Esophagus muscularis mucosa (tissue), 4 donors: ENCODE measurements around the gene GON4L. TPM values are rescaled to one million over a fixed set of nuclear protein-coding genes. Genes with fewer than 3 reads are reported as not detected.

ENCODE experiments used
- DNase-seq: peaks from one replicate; pipeline ENCODE4 v3.0.0-alpha.2; 2017; ENCODE audit errors: extremely low spot score
- H3K27ac ChIP-seq, 4 donors: fragments of 200-600 bp; sonication (generic); replicated peaks in 1 of 4; 1 replicate in 3 of 4; 2 replicates in 1 of 4; pipeline ENCODE4 v1.5.1; 2016 to 2019; ENCODE audit warnings: mild to moderate bottlenecking in 1 of 4
- H3K27me3 ChIP-seq, 4 donors: fragments of 200-600 bp; sonication (generic); one replicate each; pipeline versions ENCODE4 v1.5.1 to v1.6.0; 2016 to 2019
- H3K36me3 ChIP-seq, 4 donors: fragments of 200-600 bp; sonication (generic); one replicate each; pipeline ENCODE4 v1.5.1; 2016 to 2019
- H3K4me1 ChIP-seq, 4 donors: fragments of 200-600 bp; sonication (generic); one replicate each; pipeline ENCODE4 v1.5.1; 2016 to 2019
- H3K4me3 ChIP-seq, 4 donors: fragments of 200-600 bp; sonication (generic); 1 replicate in 2 of 4; 2 replicates in 2 of 4; pipeline ENCODE4 v1.5.1; 2016 to 2019; ENCODE audit warnings: mild to moderate bottlenecking in 4 of 4, moderate library complexity in 1 of 4
- H3K9me3 ChIP-seq, 4 donors: fragments of 200-600 bp; sonication (generic); 1 replicate in 3 of 4; 2 replicates in 1 of 4; pipeline ENCODE4 v1.5.1; 2016 to 2019
- CTCF ChIP-seq, 3 experiments: fragments of 200-600 bp in 2 of 3; fragments of 450-650 bp in 1 of 3; sonication (generic) in 2 of 3; IDR thresholded peaks; one replicate each; pipeline ENCODE4 v1.5.1; 2017 to 2019; ENCODE audit warnings: antibody characterized with exemption in 3 of 3, mild to moderate bottlenecking in 2 of 3, moderate library complexity in 1 of 3
- EP300 ChIP-seq: sonication (generic); formaldehyde crosslinking; IDR thresholded peaks from one replicate; pipeline ENCODE4 v1.6.1; 2017; ENCODE audit warnings: antibody characterized with exemption
- POLR2A ChIP-seq: fragments of 450-650 bp; IDR thresholded peaks from one replicate; pipeline ENCODE4 v1.6.1; 2017; ENCODE audit warnings: antibody characterized with exemption, moderate library complexity, mild to moderate bottlenecking, low read depth
- POLR2AphosphoS5 ChIP-seq, 2 donors: sonication (generic); formaldehyde crosslinking; IDR thresholded peaks; one replicate each; pipeline ENCODE4 v1.6.1; 2017; ENCODE audit warnings: antibody characterized with exemption in 2 of 2
- WGBS: methylation state at CpG from one replicate; pipeline ENCODE4 v1.1.5; 2018; 5-methylcytosine and 5-hydroxymethylcytosine counted together
- intact Hi-C: fragments of 100-400 bp; cut with DNase I; formaldehyde crosslinking; loops from one replicate; pipeline ENCODE4 v1.15.1; 2023
- total RNA-seq, 4 donors: library from RNA; depleted of rRNA; stranded (reverse); fragments of >200 nt; gene quantifications; one replicate each; pipeline versions ENCODE4 v1.1.0 to v1.2.1, GENCODE V29; 2016

GON4L gene
- total RNA-seq, 4 donors from 2014 or later = 26.5 to 49.8 (median 28.3) TPM

- no peak for DNase-seq
- no peak overlapping the region for H3K4me3 ChIP-seq
- peaks cover 0 to 25% (median 25%) of the 10 kb centered on the region in 4 donors for H3K36me3 ChIP-seq
- H3K9me3 ChIP-seq = no peaks in the 10 kb centered on the region
- H3K27ac ChIP-seq = no peak overlapping the region
- H3K4me1 ChIP-seq = peaks cover 0 to 8% (median 6%) of the 10 kb centered on the region in 4 donors
- intact Hi-C loops = no loop called here
- no peak for TF ChIP-seq POLR2AphosphoS5 (IDR thresholded peaks at IDR 0.05)
- TF ChIP-seq CTCF (IDR thresholded peaks at IDR 0.05) = no peak
- no peak for TF ChIP-seq POLR2A
- TF ChIP-seq EP300 = no peak
- H3K27me3 ChIP-seq = no peaks in the 10 kb centered on the region
- WGBS = 92% methylated on average over 10 of the region's 10 CpGs
Measured at GRCh38 chr1:155741908-155742307, 115.1 kb downstream of the GON4L start.

- DNase-seq = no peak
- Histone ChIP-seq H3K36me3 (peaks cover 0 to 34% (median 33%) of the 10 kb centered on the region in 4 donors), H3K27me3 (no peaks in the 10 kb centered on the region), H3K27ac (no peak overlapping the region), H3K9me3 (no peaks in the 10 kb centered on the region), H3K4me1 (peaks cover 0 to 8% (median 6%) of the 10 kb centered on the region in 4 donors), H3K4me3 (no peak overlapping the region)
- WGBS = 88% methylated on average over 8 of the region's 8 CpGs
- intact Hi-C loops = no loop called here
- TF ChIP-seq POLR2A (no peak), CTCF (IDR thresholded peaks at IDR 0.05) (no peak), EP300 (no peak), POLR2AphosphoS5 (IDR thresholded peaks at IDR 0.05) (no peak)
Measured at GRCh38 chr1:155740995-155741394, 116.0 kb downstream of the GON4L start.

GRCh38 chr1:155729031-155729898, 127.7 kb downstream of the GON4L start:
- intact Hi-C loops = loop anchor here (2.0 kb wide), 1 partner anchor 50 kb away; no protein-coding TSS in a partner anchor
- DNase-seq = no peak
- Histone ChIP-seq H3K36me3 (peaks cover 5 to 80% (median 57%) of the 10 kb centered on the region in 4 donors), H3K4me1 (peaks cover 0 to 4% (median 0%) of the 10 kb centered on the region in 4 donors), H3K27ac (no peak overlapping the region), H3K27me3 (no peaks in the 10 kb centered on the region), H3K4me3 (no peak overlapping the region), H3K9me3 (no peaks in the 10 kb centered on the region)
- TF ChIP-seq CTCF (IDR thresholded peaks at IDR 0.05) (peak; percentile 46 to 66 (median 51)), POLR2A (no peak), EP300 (no peak), POLR2AphosphoS5 (IDR thresholded peaks at IDR 0.05) (no peak)
- WGBS = 66% methylated on average over 12 of the region's 12 CpGs

- Histone ChIP-seq H3K27ac (no peak overlapping the region), H3K4me1 (peaks cover 0 to 4% (median 0%) of the 10 kb centered on the region in 4 donors), H3K36me3 (peaks cover 0 to 69% (median 50%) of the 10 kb centered on the region in 4 donors), H3K9me3 (no peaks in the 10 kb centered on the region), H3K27me3 (no peaks in the 10 kb centered on the region), H3K4me3 (no peak overlapping the region)
- no peak for TF ChIP-seq POLR2AphosphoS5 (IDR thresholded peaks at IDR 0.05)
- TF ChIP-seq POLR2A = no peak
- TF ChIP-seq CTCF (IDR thresholded peaks at IDR 0.05) = no peak
- no peak for TF ChIP-seq EP300
- DNase-seq = no peak
- WGBS = 94% methylated on average over 3 of the region's 3 CpGs
- intact Hi-C loops = no loop called here
Measured at GRCh38 chr1:155725142-155725541, 131.9 kb downstream of the GON4L start.
